OCI-LY3 (cell line): ENCODE results near the gene OTULINL.

Experiments
- EZH2phosphoT487 ChIP-seq: fragments of 200-600 bp; shearing (Covaris generic); IDR thresholded peaks from 2 replicates; pipeline ENCODE4 v1.6.1; 2018; ENCODE audit warnings: antibody characterized with exemption, mixed run types, low read depth
- TF ChIP-seq, protein P1 (sequence below): fragments of 200-600, 300-600 bp; sonication (generic); IDR thresholded peaks from 2 replicates; pipeline ENCODE4 v1.5.1; 2014; ENCODE audit warnings: antibody characterized with exemption, low read length, low read depth

DNA sequence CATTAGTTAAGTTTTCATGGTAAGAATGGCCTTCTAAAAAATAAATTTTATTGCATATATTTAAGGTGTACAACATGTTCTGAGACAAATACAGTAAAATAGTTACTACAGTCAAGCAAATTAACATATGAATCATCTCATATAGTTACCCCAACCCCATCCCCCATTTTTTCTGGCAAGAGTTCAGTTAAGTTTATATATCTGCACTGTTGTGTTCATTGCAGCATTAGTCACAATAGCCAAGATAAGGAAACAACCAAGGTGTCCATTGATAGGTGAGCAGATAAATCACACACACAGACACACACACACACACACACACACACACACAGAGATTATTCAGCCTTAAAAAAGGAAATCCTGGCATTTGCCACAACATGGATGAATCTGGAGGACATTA lies 45.7 kb downstream of the OTULINL start:
- TF ChIP-seq, protein P1, sequence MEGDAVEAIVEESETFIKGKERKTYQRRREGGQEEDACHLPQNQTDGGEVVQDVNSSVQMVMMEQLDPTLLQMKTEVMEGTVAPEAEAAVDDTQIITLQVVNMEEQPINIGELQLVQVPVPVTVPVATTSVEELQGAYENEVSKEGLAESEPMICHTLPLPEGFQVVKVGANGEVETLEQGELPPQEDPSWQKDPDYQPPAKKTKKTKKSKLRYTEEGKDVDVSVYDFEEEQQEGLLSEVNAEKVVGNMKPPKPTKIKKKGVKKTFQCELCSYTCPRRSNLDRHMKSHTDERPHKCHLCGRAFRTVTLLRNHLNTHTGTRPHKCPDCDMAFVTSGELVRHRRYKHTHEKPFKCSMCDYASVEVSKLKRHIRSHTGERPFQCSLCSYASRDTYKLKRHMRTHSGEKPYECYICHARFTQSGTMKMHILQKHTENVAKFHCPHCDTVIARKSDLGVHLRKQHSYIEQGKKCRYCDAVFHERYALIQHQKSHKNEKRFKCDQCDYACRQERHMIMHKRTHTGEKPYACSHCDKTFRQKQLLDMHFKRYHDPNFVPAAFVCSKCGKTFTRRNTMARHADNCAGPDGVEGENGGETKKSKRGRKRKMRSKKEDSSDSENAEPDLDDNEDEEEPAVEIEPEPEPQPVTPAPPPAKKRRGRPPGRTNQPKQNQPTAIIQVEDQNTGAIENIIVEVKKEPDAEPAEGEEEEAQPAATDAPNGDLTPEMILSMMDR: no peak
- no peak for TF ChIP-seq EZH2phosphoT487
